GM12801 (cell line): ENCODE results near the gene PAPSS2.

Experiments used
- CTCF ChIP-seq: IDR thresholded peaks from one replicate; pipeline ENCODE4 v1.5.1; 2011; ENCODE audit warnings: control low read depth; ENCODE audit not compliant: insufficient read length; ENCODE audit errors: extremely low read depth

PAPSS2 gene

GRCh38 chr10:87694011-87694794, 34.5 kb downstream of the PAPSS2 start:
- no peak for TF ChIP-seq CTCF

- TF ChIP-seq CTCF, result no peak
These were observed 35.4 kb downstream of the PAPSS2 start for GRCh38 chr10:87695074-87695473.

- TF ChIP-seq CTCF, result no peak
These were observed 37.5 kb downstream of the PAPSS2 start for GRCh38 chr10:87696922-87697745.

GRCh38 chr10:87700031-87700796, 40.5 kb downstream of the PAPSS2 start:
- TF ChIP-seq CTCF, result no peak

- no peak for TF ChIP-seq CTCF
These were observed 42.7 kb downstream of the PAPSS2 start for GRCh38 chr10:87702260-87702972.

GRCh38 chr10:87702973-87703294, 43.3 kb downstream of the PAPSS2 start:
- TF ChIP-seq CTCF, result no peak

GRCh38 chr10:87703771-87704170, 44.1 kb downstream of the PAPSS2 start:
- TF ChIP-seq CTCF, result no peak
